Measurements from ENCODE around the gene SPECC1.

DNA sequence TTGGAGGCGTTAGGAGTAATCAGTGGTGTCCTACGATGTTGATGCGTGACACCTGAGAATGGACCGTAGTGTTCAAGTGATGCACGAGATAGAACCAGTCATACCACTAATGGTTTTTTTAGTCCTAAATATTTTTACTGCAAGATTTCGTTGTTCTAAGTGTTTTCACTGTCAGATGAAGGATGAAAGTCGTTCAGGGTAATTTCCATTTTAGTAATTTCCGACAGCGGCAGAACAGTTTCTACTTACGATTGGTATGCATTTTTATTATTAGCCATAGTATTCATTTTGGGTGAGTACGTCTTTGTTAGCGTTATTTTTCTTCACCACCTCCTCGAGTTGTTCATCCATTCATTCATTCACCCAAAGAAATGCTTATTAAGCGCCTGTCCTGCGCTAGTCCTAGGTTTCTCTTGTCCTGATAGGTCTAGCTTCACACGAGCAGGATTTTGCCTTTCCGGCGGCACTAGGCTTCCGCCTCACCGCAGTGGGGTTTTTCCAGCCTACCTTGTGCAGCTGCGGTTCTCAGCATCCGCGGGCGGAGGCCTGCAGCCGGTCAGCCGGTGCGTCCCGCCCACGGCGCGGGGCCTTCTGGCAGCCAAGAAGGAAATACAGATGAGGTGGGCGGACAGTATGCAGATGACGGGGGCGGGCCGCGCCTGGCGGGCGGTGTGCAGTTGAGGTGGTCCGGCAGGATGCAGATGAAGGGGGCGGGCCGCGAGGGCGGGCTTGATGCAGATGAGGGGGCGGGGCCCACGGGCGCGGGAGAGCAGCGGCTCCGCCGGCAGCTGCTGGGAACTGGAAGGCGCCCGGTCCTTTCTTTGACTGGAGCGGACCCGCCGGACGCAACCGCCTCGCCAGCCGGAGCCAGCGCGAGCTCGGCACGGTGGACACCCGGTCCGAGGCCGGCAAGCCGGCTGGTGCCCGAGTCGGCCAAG is 146.4 kb downstream of the SPECC1 start:
- TF ChIP-seq EZH2 (IDR thresholded peaks at IDR 0.05; ENCODE audit: low read length, unreplicated experiment), result no peak
- TF ChIP-seq, protein P1, sequence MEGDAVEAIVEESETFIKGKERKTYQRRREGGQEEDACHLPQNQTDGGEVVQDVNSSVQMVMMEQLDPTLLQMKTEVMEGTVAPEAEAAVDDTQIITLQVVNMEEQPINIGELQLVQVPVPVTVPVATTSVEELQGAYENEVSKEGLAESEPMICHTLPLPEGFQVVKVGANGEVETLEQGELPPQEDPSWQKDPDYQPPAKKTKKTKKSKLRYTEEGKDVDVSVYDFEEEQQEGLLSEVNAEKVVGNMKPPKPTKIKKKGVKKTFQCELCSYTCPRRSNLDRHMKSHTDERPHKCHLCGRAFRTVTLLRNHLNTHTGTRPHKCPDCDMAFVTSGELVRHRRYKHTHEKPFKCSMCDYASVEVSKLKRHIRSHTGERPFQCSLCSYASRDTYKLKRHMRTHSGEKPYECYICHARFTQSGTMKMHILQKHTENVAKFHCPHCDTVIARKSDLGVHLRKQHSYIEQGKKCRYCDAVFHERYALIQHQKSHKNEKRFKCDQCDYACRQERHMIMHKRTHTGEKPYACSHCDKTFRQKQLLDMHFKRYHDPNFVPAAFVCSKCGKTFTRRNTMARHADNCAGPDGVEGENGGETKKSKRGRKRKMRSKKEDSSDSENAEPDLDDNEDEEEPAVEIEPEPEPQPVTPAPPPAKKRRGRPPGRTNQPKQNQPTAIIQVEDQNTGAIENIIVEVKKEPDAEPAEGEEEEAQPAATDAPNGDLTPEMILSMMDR (conservative IDR thresholded peaks at IDR 0.05; ENCODE audit: low read depth, low read length), result no peak
- TF ChIP-seq EZH2phosphoT487 (IDR thresholded peaks at IDR 0.05; ENCODE audit: borderline replicate concordance, low read length), result no peak

Data from PC-3 (cell line).